HepG2 (cell line): ENCODE data around the gene MFAP1. TPM values are rescaled to one million over a fixed set of nuclear protein-coding genes. Genes with fewer than 3 reads are reported as not detected.

Experiments
- ATF3 ChIP-seq: sonication (generic); formaldehyde crosslinking; IDR thresholded peaks from 2 replicates; pipeline ENCODE4 v1.4.0; 2020; ENCODE audit warnings: missing genetic modification reagents
- CERS6 ChIP-seq: sonication (generic); formaldehyde crosslinking; IDR thresholded peaks from 2 replicates; pipeline ENCODE4 v1.5.0; 2020; ENCODE audit warnings: missing genetic modification reagents
- EZH2 ChIP-seq: conservative IDR thresholded peaks from 2 replicates; pipeline ENCODE4 v1.6.1; 2012; ENCODE audit warnings: mild to moderate bottlenecking, low read depth, low read length, moderate library complexity
- HMG20B ChIP-seq: conservative IDR thresholded peaks from 2 replicates; pipeline ENCODE4 v1.6.1; 2016; ENCODE audit warnings: missing genetic modification reagents, missing compliant biosample characterization
- IRX3 ChIP-seq: sonication (generic); formaldehyde crosslinking; IDR thresholded peaks from 2 replicates; pipeline ENCODE4 v1.8.1; 2023; ENCODE audit warnings: mild to moderate bottlenecking, low read depth, missing genetic modification reagents, borderline replicate concordance
- KLF15 ChIP-seq: sonication (generic); formaldehyde crosslinking; IDR thresholded peaks from 2 replicates; pipeline ENCODE4 v1.8.1; 2023; ENCODE audit warnings: borderline replicate concordance, mild to moderate bottlenecking, inconsistent platforms, missing genetic modification reagents, mixed read lengths
- NFKBIZ ChIP-seq: IDR thresholded peaks from 2 replicates; pipeline ENCODE4 v1.6.1; 2018; ENCODE audit warnings: missing genetic modification reagents, missing compliant biosample characterization
- PHB2 ChIP-seq: fragments of 450-650 bp; IDR thresholded peaks from 2 replicates; pipeline ENCODE4 v1.6.1; 2018; ENCODE audit not compliant: partially characterized antibody
- ZNF20 ChIP-seq: sonication (generic); formaldehyde crosslinking; IDR thresholded peaks from 2 replicates; pipeline ENCODE4 v1.4.0; 2020; ENCODE audit warnings: mild to moderate bottlenecking, moderate library complexity, missing genetic modification reagents
- ZNF317 ChIP-seq: sonication (generic); formaldehyde crosslinking; IDR thresholded peaks from 2 replicates; pipeline ENCODE4 v1.5.0; 2020; ENCODE audit warnings: mild to moderate bottlenecking, missing genetic modification reagents
- ZNF326 ChIP-seq: sonication (generic); formaldehyde crosslinking; IDR thresholded peaks from 2 replicates; pipeline ENCODE4 v1.4.0; 2020; ENCODE audit warnings: missing genetic modification reagents, borderline replicate concordance
- ZNF329 ChIP-seq: sonication (generic); formaldehyde crosslinking; IDR thresholded peaks from 2 replicates; pipeline ENCODE4 v1.9.0; 2021; ENCODE audit warnings: low read depth, mild to moderate bottlenecking, missing genetic modification reagents
- ZNF543 ChIP-seq: sonication (generic); formaldehyde crosslinking; IDR thresholded peaks from 2 replicates; pipeline ENCODE4 v1.4.0; 2020; ENCODE audit warnings: mild to moderate bottlenecking, missing genetic modification reagents
- ZNF746 ChIP-seq: sonication (generic); formaldehyde crosslinking; IDR thresholded peaks from 2 replicates; pipeline ENCODE4 v1.8.0; 2022; ENCODE audit warnings: mild to moderate bottlenecking, missing genetic modification reagents
- ZNF773 ChIP-seq: sonication (generic); formaldehyde crosslinking; IDR thresholded peaks from 2 replicates; pipeline ENCODE4 v1.4.0; 2020; ENCODE audit warnings: missing genetic modification reagents, borderline replicate concordance
- polyA plus RNA-seq, 8 experiments: library from polyadenylated mRNA; depleted of rRNA in 3 of 8; stranded (reverse) in 7 of 8; unstranded in 1 of 8; fragments of >200 nt; fragmentation: Illumina TruSeq in 4 of 8; extraction: Trizol in 4 of 8; gene quantifications; 2 replicates each; pipeline versions ENCODE4 v1.2.1 to v1.2.3, GENCODE V29; 2011 to 2016; ENCODE audit warnings: low read depth in 4 of 8, missing spikeins in 1 of 8, mixed read lengths in 1 of 8; ENCODE audit not compliant: insufficient read depth in 1 of 8
- total RNA-seq, 5 experiments: library from RNA; depleted of rRNA; stranded (reverse); fragments of >200 nt; fragmentation: Illumina TruSeq; extraction: Trizol; gene quantifications; 2 replicates each; pipeline ENCODE4 v1.2.3, GENCODE V29; 2016; ENCODE audit warnings: low read depth in 1 of 5
- TF ChIP-seq, protein P1 (sequence below): sonication (generic); formaldehyde crosslinking; IDR thresholded peaks from 2 replicates; pipeline ENCODE4 v1.8.1; 2023; ENCODE audit warnings: mild to moderate bottlenecking, missing genetic modification reagents
- TF ChIP-seq, protein P2 (sequence below), 2 experiments: fragments of 450-650 bp in 1 of 2; sonication (generic) in 1 of 2; formaldehyde crosslinking in 1 of 2; IDR thresholded peaks; 2 replicates each; pipeline versions ENCODE4 v1.6.1 to v1.8.0; 2016 to 2022; ENCODE audit warnings: antibody characterized with exemption in 1 of 2, mild to moderate bottlenecking in 1 of 2, missing genetic modification reagents in 1 of 2

MFAP1 gene
- total and polyA plus RNA-seq, 2 of the 13 experiments (the other 11 are each of a cell fraction or from before 2014, with no cell fraction given): 11.8 to 39.5 TPM

DNA sequence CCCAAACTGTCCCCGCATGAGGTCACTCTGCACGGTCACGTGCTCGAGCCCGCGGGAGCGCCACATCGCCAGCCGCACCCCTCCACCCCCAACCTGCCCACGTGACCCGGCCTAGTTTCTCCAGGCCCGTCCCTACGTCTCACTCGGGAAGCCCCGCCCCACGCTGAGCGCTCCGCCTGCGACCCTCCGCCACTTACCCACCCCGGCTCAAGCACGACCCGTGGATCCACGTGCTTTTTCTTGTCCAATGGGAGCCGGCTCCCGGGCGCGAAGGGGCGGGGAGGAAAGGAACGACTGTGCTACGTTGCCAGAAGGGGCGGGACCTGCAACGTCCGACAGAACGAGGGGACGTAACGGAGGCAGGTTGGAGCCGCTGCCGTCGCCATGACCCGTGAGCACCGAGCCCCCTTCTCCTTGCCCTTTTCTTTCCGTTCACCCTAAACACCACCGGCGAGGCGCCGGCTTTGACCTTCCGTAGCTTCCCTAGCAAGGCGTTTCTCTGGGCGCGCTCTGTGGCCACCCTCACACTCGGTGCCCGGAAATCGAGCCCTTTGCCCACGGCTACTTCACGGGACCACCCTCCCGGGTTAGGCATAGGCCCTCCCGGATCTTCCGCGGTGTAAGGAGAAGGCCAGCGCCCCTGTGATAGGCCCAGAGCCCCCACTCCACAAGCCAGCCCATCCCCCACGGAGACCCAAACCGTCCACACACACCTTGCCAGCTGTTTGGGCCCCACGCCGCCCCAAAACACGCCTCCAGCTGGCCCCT lies 32.3 kb downstream of the MFAP1 start, which contains the start of gene SERF2 (continued):
- TF ChIP-seq KLF15: no peak
- TF ChIP-seq ATF3 (CRISPR knock-in tag): no peak
- TF ChIP-seq, protein P1, sequence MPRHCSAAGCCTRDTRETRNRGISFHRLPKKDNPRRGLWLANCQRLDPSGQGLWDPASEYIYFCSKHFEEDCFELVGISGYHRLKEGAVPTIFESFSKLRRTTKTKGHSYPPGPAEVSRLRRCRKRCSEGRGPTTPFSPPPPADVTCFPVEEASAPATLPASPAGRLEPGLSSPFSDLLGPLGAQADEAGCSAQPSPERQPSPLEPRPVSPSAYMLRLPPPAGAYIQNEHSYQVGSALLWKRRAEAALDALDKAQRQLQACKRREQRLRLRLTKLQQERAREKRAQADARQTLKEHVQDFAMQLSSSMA (CRISPR knock-in tag): no peak
- no peak for TF ChIP-seq HMG20B (CRISPR knock-in tag)
- peak; percentile 66; the same call in 1 of the 2 replicates for TF ChIP-seq ZNF20
- TF ChIP-seq NFKBIZ (CRISPR knock-in tag): 0 out of 2 replicates have a peak, but pooled peaks have one; percentile 69
- TF ChIP-seq PHB2: no peak
- TF ChIP-seq CERS6: no peak
- TF ChIP-seq, protein P2, sequence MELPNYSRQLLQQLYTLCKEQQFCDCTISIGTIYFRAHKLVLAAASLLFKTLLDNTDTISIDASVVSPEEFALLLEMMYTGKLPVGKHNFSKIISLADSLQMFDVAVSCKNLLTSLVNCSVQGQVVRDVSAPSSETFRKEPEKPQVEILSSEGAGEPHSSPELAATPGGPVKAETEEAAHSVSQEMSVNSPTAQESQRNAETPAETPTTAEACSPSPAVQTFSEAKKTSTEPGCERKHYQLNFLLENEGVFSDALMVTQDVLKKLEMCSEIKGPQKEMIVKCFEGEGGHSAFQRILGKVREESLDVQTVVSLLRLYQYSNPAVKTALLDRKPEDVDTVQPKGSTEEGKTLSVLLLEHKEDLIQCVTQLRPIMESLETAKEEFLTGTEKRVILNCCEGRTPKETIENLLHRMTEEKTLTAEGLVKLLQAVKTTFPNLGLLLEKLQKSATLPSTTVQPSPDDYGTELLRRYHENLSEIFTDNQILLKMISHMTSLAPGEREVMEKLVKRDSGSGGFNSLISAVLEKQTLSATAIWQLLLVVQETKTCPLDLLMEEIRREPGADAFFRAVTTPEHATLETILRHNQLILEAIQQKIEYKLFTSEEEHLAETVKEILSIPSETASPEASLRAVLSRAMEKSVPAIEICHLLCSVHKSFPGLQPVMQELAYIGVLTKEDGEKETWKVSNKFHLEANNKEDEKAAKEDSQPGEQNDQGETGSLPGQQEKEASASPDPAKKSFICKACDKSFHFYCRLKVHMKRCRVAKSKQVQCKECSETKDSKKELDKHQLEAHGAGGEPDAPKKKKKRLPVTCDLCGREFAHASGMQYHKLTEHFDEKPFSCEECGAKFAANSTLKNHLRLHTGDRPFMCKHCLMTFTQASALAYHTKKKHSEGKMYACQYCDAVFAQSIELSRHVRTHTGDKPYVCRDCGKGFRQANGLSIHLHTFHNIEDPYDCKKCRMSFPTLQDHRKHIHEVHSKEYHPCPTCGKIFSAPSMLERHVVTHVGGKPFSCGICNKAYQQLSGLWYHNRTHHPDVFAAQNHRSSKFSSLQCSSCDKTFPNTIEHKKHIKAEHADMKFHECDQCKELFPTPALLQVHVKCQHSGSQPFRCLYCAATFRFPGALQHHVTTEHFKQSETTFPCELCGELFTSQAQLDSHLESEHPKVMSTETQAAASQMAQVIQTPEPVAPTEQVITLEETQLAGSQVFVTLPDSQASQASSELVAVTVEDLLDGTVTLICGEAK (IDR thresholded peaks at IDR 0.05): no peak
- TF ChIP-seq, protein P2 (CRISPR knock-in tag; IDR thresholded peaks at IDR 0.05): no peak; the same call in 1 of the 2 replicates
- TF ChIP-seq EZH2: no peak
- no peak for TF ChIP-seq ZNF329 (CRISPR knock-in tag)
- TF ChIP-seq ZNF773: no peak
- TF ChIP-seq ZNF746 (CRISPR knock-in tag): peak; percentile 43; the same call in 1 of the 2 replicates
- no peak for TF ChIP-seq IRX3
- no peak; the same call in 1 of the 2 replicates for TF ChIP-seq ZNF317
- TF ChIP-seq ZNF543 (CRISPR knock-in tag): no peak
- TF ChIP-seq ZNF326 (CRISPR knock-in tag): no peak
